ENCODE results near the gene NR5A2. TPM values are rescaled to one million over a fixed set of nuclear protein-coding genes. Genes with fewer than 3 reads are reported as not detected.

NR5A2 gene
- total RNA-seq, 1 experiment from 2014 or later: 4.7 TPM

DNA sequence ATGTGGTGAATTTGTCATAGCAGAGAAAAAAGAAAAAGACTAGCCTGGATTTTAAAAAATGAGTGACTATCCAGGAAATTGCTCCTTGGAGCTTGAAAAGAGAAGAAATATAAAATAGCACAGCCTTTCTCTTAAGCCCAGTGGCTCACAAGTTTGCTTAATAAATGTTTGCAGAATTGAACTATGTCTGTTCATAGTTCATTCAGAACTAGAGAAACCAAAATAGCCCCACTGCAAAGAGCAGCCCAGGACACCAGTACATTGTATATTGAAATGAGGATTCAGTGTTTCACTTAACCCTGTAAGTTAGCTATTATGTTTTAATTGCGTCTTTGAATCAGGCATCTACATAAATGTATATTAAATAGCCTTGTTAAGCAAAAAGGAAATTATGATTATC is 88.8 kb downstream of the NR5A2 start:
- H3K36me3 Mint-ChIP-seq (ENCODE audit: insufficient read depth in 1 of 3, low read depth in 3 of 3): no peaks in the 10 kb centered on the region
- no peak for DNase-seq

More for the DNA sequence above, 88.8 kb downstream of the NR5A2 start:
- Histone ChIP-seq H3K79me1 (ENCODE audit: insufficient read depth, low read depth, low read length, poor library complexity, severe bottlenecking) (no peaks in the 10 kb centered on the region), H4K91ac (ENCODE audit: insufficient read length, low read depth, low read length) (no peak overlapping the region), H4K8ac (replicated peaks; ENCODE audit: insufficient read length, low read depth, low read length) (no peak overlapping the region), H2AK5ac (ENCODE audit: insufficient read length, low read length) (no peak overlapping the region), H3K4me2 (ENCODE audit: insufficient read depth, insufficient read length, low read length) (no peak overlapping the region), H3K27ac (ENCODE audit: insufficient read length, low read depth, low read length) (no peak overlapping the region), H3K18ac (ENCODE audit: insufficient read length, low read depth, low read length) (no peak overlapping the region), H3K9ac (ENCODE audit: extremely low read depth, insufficient read length, low read length) (no peak overlapping the region), H2AFZ (ENCODE audit: low read length) (no peak overlapping the region), H3K23ac (ENCODE audit: insufficient read length, low read depth, low read length) (no peak overlapping the region), H2BK120ac (ENCODE audit: low read depth, low read length, poor library complexity, severe bottlenecking) (no peak overlapping the region), H2BK15ac (ENCODE audit: low read depth, low read length) (no peak overlapping the region), H2BK12ac (ENCODE audit: insufficient read length, low read depth, low read length) (no peak overlapping the region), H3K4me1 (ENCODE audit: insufficient read depth, low read length) (peaks cover 3% of the 10 kb centered on the region; the same call in 1 of the 2 replicates), H3K14ac (ENCODE audit: insufficient read depth, low read length) (no peak overlapping the region), H3K4ac (ENCODE audit: low read depth, low read length) (no peak overlapping the region), H3K27me3 (ENCODE audit: insufficient read depth, low read length) (no peaks in the 10 kb centered on the region), H2BK5ac (ENCODE audit: insufficient read length, low read length) (no peak overlapping the region), H2BK20ac (ENCODE audit: low read depth, low read length, poor library complexity, severe bottlenecking) (no peak overlapping the region), H3K79me2 (ENCODE audit: insufficient read depth, low read length) (no peaks in the 10 kb centered on the region), H4K20me1 (ENCODE audit: control insufficient read depth, insufficient read depth, insufficient read length) (no peaks in the 10 kb centered on the region), H3K9me3 (ENCODE audit: control insufficient read depth, low read depth, low read length) (no peaks in the 10 kb centered on the region), H3T11ph (ENCODE audit: low read length) (no peak overlapping the region), H3K23me2 (ENCODE audit: insufficient read length, low read depth, low read length, poor library complexity, severe bottlenecking) (no peaks in the 10 kb centered on the region), H3K56ac (ENCODE audit: insufficient read length, low read depth, low read length) (no peak overlapping the region), H4K5ac (ENCODE audit: insufficient read length, low read depth, low read length) (no peak overlapping the region)
- H3K4me3 Mint-ChIP-seq: no peak overlapping the region
- H3K4me1 Mint-ChIP-seq: peaks cover 6% of the 10 kb centered on the region in 2 experiments
- WGBS (ENCODE audit: extremely low coverage, insufficient read length, low lambda C conversion rate): no CpG with 5 or more reads among the region's 1 CpG
- no peaks in the 10 kb centered on the region for H3K27me3 Mint-ChIP-seq (ENCODE audit: low read depth)
- H3K9me3 Mint-ChIP-seq: no peaks in the 10 kb centered on the region
- TF ChIP-seq, protein P1, sequence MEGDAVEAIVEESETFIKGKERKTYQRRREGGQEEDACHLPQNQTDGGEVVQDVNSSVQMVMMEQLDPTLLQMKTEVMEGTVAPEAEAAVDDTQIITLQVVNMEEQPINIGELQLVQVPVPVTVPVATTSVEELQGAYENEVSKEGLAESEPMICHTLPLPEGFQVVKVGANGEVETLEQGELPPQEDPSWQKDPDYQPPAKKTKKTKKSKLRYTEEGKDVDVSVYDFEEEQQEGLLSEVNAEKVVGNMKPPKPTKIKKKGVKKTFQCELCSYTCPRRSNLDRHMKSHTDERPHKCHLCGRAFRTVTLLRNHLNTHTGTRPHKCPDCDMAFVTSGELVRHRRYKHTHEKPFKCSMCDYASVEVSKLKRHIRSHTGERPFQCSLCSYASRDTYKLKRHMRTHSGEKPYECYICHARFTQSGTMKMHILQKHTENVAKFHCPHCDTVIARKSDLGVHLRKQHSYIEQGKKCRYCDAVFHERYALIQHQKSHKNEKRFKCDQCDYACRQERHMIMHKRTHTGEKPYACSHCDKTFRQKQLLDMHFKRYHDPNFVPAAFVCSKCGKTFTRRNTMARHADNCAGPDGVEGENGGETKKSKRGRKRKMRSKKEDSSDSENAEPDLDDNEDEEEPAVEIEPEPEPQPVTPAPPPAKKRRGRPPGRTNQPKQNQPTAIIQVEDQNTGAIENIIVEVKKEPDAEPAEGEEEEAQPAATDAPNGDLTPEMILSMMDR (conservative IDR thresholded peaks at IDR 0.05): no peak
- H3K27ac Mint-ChIP-seq: no peak overlapping the region

Data from H9 (cell line).